H1 (cell line): ENCODE results near the gene TLK1.

Experiments used
- GABPA ChIP-seq: IDR thresholded peaks from 2 replicates; pipeline ENCODE4 v1.6.1; 2011; ENCODE audit warnings: mild to moderate bottlenecking, low read length, moderate library complexity, borderline replicate concordance; ENCODE audit not compliant: insufficient read depth
- JUN ChIP-seq: IDR thresholded peaks from 2 replicates; pipeline ENCODE4 v1.6.1; 2011; ENCODE audit warnings: low read depth, mild to moderate bottlenecking, improper control_type of control experiment, low read length
- POLR2A ChIP-seq, 2 experiments: IDR thresholded peaks; 1 replicate in 1 of 2; 2 replicates in 1 of 2; pipeline ENCODE4 v1.6.1; 2011; ENCODE audit warnings: low read depth in 2 of 2, low read length in 2 of 2, mild to moderate bottlenecking in 2 of 2; ENCODE audit errors: control extremely low read depth in 1 of 2
- POLR2AphosphoS5 ChIP-seq: IDR thresholded peaks from 2 replicates; pipeline ENCODE4 v1.6.1; 2011; ENCODE audit warnings: low read depth, low read length
- RFX5 ChIP-seq: IDR thresholded peaks from 2 replicates; pipeline ENCODE4 v1.6.1; 2011; ENCODE audit warnings: low read depth, low read length, improper control_type of control experiment, borderline replicate concordance
- SIN3A ChIP-seq, 2 experiments: IDR thresholded peaks in 1 of 2; conservative IDR thresholded peaks in 1 of 2; 2 replicates each; pipeline ENCODE4 v1.6.1; 2011 to 2012; ENCODE audit warnings: low read length in 2 of 2, improper control_type of control experiment in 1 of 2, low read depth in 1 of 2, mild to moderate bottlenecking in 1 of 2
- SIRT6 ChIP-seq: IDR thresholded peaks from one replicate; pipeline ENCODE4 v1.7.1; 2012; ENCODE audit warnings: low read length, inconsistent platforms
- SP1 ChIP-seq: IDR thresholded peaks from 2 replicates; pipeline ENCODE4 v1.6.1; 2011; ENCODE audit warnings: low read depth, low read length
- TAF1 ChIP-seq: IDR thresholded peaks from 2 replicates; pipeline ENCODE4 v1.6.1; 2011; ENCODE audit warnings: mild to moderate bottlenecking, low read depth, low read length
- TCF12 ChIP-seq: IDR thresholded peaks from 2 replicates; pipeline ENCODE4 v1.6.1; 2011; ENCODE audit warnings: low read depth, mild to moderate bottlenecking, low read length
- TF ChIP-seq, protein P1 (sequence below): IDR thresholded peaks from 2 replicates; pipeline ENCODE4 v1.6.1; 2011; ENCODE audit warnings: low read length, improper control_type of control experiment
- TF ChIP-seq, protein P2 (sequence below), 3 experiments: IDR thresholded peaks; 1 replicate in 2 of 3; 2 replicates in 1 of 3; pipeline versions ENCODE4 v1.5.1 to v1.6.1; 2011; ENCODE audit warnings: low read length in 3 of 3, mild to moderate bottlenecking in 3 of 3, inconsistent platforms in 2 of 3, low read depth in 1 of 3, moderate library complexity in 1 of 3; ENCODE audit not compliant: insufficient read depth in 1 of 3; ENCODE audit errors: control extremely low read depth in 1 of 3
- TF ChIP-seq, protein P3 (sequence below): IDR thresholded peaks from 2 replicates; pipeline ENCODE4 v1.6.1; 2012; ENCODE audit warnings: low read length, inconsistent platforms

DNA sequence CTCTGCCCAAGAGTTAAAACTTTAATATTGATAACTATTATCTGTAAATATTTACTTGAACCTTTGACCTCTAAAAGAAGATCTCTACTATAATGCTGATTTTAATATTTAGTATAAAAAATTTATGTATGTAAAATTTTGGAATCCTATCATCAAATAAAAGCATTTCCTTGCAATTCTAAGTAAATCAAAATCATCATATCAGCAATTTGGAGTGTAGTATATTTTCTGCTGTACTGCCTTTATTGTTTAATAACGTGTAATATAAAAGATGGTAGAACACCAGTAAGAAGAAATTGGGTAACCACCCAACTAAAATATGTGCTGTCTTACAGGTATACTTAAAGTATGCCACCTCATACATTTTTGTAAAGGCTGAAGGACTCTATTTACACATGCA lies 94.6 kb downstream of the TLK1 start:
- TF ChIP-seq POLR2A (IDR thresholded peaks at IDR 0.05; ENCODE audit: control extremely low read depth in 1 of 2, low read depth in 2 of 2, low read length in 2 of 2) = no peak
- no peak for TF ChIP-seq GABPA
- TF ChIP-seq, protein P1, sequence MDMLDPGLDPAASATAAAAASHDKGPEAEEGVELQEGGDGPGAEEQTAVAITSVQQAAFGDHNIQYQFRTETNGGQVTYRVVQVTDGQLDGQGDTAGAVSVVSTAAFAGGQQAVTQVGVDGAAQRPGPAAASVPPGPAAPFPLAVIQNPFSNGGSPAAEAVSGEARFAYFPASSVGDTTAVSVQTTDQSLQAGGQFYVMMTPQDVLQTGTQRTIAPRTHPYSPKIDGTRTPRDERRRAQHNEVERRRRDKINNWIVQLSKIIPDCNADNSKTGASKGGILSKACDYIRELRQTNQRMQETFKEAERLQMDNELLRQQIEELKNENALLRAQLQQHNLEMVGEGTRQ = no peak
- TF ChIP-seq JUN = no peak
- TF ChIP-seq, protein P2, sequence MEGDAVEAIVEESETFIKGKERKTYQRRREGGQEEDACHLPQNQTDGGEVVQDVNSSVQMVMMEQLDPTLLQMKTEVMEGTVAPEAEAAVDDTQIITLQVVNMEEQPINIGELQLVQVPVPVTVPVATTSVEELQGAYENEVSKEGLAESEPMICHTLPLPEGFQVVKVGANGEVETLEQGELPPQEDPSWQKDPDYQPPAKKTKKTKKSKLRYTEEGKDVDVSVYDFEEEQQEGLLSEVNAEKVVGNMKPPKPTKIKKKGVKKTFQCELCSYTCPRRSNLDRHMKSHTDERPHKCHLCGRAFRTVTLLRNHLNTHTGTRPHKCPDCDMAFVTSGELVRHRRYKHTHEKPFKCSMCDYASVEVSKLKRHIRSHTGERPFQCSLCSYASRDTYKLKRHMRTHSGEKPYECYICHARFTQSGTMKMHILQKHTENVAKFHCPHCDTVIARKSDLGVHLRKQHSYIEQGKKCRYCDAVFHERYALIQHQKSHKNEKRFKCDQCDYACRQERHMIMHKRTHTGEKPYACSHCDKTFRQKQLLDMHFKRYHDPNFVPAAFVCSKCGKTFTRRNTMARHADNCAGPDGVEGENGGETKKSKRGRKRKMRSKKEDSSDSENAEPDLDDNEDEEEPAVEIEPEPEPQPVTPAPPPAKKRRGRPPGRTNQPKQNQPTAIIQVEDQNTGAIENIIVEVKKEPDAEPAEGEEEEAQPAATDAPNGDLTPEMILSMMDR (IDR thresholded peaks at IDR 0.05; ENCODE audit: control extremely low read depth in 1 of 3, insufficient read depth in 1 of 3, low read depth in 1 of 3, low read length in 3 of 3) = no peak
- TF ChIP-seq RFX5 = no peak
- TF ChIP-seq SIN3A (conservative IDR thresholded peaks at IDR 0.05 in 1 of 2, IDR thresholded peaks at IDR 0.05 in 1 of 2; ENCODE audit: low read depth in 1 of 2, low read length in 2 of 2) = no peak
- TF ChIP-seq TCF12 = no peak
- TF ChIP-seq SP1 = no peak
- no peak for TF ChIP-seq SIRT6
- no peak for TF ChIP-seq TAF1
- TF ChIP-seq, protein P3, sequence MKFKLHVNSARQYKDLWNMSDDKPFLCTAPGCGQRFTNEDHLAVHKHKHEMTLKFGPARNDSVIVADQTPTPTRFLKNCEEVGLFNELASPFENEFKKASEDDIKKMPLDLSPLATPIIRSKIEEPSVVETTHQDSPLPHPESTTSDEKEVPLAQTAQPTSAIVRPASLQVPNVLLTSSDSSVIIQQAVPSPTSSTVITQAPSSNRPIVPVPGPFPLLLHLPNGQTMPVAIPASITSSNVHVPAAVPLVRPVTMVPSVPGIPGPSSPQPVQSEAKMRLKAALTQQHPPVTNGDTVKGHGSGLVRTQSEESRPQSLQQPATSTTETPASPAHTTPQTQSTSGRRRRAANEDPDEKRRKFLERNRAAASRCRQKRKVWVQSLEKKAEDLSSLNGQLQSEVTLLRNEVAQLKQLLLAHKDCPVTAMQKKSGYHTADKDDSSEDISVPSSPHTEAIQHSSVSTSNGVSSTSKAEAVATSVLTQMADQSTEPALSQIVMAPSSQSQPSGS = no peak
- no peak for TF ChIP-seq POLR2AphosphoS5
